B cell (primary cell): ENCODE data around the gene CHD1L. TPM values are rescaled to one million over a fixed set of nuclear protein-coding genes. Genes with fewer than 3 reads are reported as not detected.

Experiments used
- ATAC-seq: fragments of 200-7000 bp; cut with Tn5 transposase; one replicate; pipeline ENCODE4 v1.10.0; 2021; ENCODE audit warnings: low read depth, mild to moderate bottlenecking, moderate number of reproducible peaks, moderate library complexity
- CTCF ChIA-PET: fragments of 350-600 bp; sonication (Branson Sonifier 250); formaldehyde crosslinking; loops from one replicate; lab custom pipeline; 2021; ENCODE audit warnings: antibody characterized with exemption, inconsistent platforms; lab: Charles Lee
- POLR2A ChIA-PET: fragments of 350-600 bp; sonication (Branson Sonifier 250); formaldehyde crosslinking; loops from one replicate; lab custom pipeline; 2021; ENCODE audit warnings: antibody characterized with exemption; lab: Charles Lee
- DNase-seq: peaks from one replicate; pipeline ENCODE4 v3.0.0; 2013
- H2AFZ ChIP-seq: 2 replicates; pipeline ENCODE4 v1.6.1; 2012; ENCODE audit warnings: mild to moderate bottlenecking, low read depth, low read length; ENCODE audit not compliant: insufficient read depth, poor library complexity, severe bottlenecking
- H3K27ac ChIP-seq, 2 donors: 1 replicate in 1 of 2; 2 replicates in 1 of 2; pipeline ENCODE4 v1.5.1; 2012 to 2013; ENCODE audit warnings: low read length in 2 of 2, mild to moderate bottlenecking in 2 of 2, moderate library complexity in 1 of 2
- H3K27me3 ChIP-seq, 4 experiments: fragments of 200-600 bp in 1 of 4; sonication (generic) in 1 of 4; replicated peaks in 1 of 4; 1 replicate in 2 of 4; 2 replicates in 2 of 4; pipeline versions ENCODE4 v1.6.1 to v1.7.0; 2013 to 2016; ENCODE audit warnings: low read length in 3 of 4, mild to moderate bottlenecking in 2 of 4, mixed read lengths in 1 of 4, moderate library complexity in 1 of 4; ENCODE audit not compliant: insufficient read depth in 4 of 4, control insufficient read depth in 3 of 4; ENCODE audit errors: control extremely low read depth in 1 of 4
- H3K36me3 ChIP-seq, 2 experiments: replicated peaks in 1 of 2; 1 replicate in 1 of 2; 2 replicates in 1 of 2; pipeline versions ENCODE4 v1.6.1 to v1.7.1; 2013; ENCODE audit warnings: low read length in 1 of 2; ENCODE audit not compliant: insufficient read depth in 2 of 2, control insufficient read depth in 1 of 2; ENCODE audit errors: control extremely low read depth in 1 of 2, extremely low read depth in 1 of 2
- H3K4me1 ChIP-seq, 2 donors: fragments of 200-600 bp in 1 of 2; sonication (generic) in 1 of 2; 1 replicate in 1 of 2; 2 replicates in 1 of 2; pipeline versions ENCODE4 v1.5.1 to v1.6.1; 2013 to 2017; ENCODE audit warnings: low read length in 2 of 2; ENCODE audit not compliant: control insufficient read depth in 2 of 2, insufficient read depth in 2 of 2
- H3K4me2 ChIP-seq: replicated peaks from 2 replicates; pipeline ENCODE3; 2012; ENCODE audit warnings: mild to moderate bottlenecking, low read depth, low read length; ENCODE audit not compliant: poor library complexity, severe bottlenecking
- H3K4me3 ChIP-seq, 5 experiments: fragments of 200-600 bp in 1 of 5; sonication (generic) in 1 of 5; 1 replicate in 3 of 5; 2 replicates in 2 of 5; pipeline versions ENCODE4 v1.5.1 to v1.7.0; 2011 to 2016; ENCODE audit warnings: low read length in 4 of 5, mild to moderate bottlenecking in 4 of 5, low read depth in 2 of 5, control low read depth in 1 of 5, moderate library complexity in 1 of 5; ENCODE audit not compliant: insufficient read depth in 1 of 5; ENCODE audit errors: control extremely low read depth in 1 of 5, extremely low read depth in 1 of 5
- H3K79me2 ChIP-seq: fragments of 200-600 bp; sonication (generic); one replicate; pipeline ENCODE4 v1.6.0; 2016; ENCODE audit warnings: low read length; ENCODE audit not compliant: control insufficient read depth, insufficient read depth
- H3K9ac ChIP-seq: fragments of 200-600 bp; sonication (generic); 2 replicates; pipeline ENCODE4 v1.6.1; 2017; ENCODE audit warnings: mild to moderate bottlenecking, low read length, moderate library complexity
- H3K9me3 ChIP-seq, 3 donors: one replicate each; pipeline versions ENCODE4 v1.6.1 to v1.7.1; 2013; ENCODE audit warnings: low read length in 2 of 3; ENCODE audit not compliant: control insufficient read depth in 2 of 3, insufficient read depth in 1 of 3; ENCODE audit errors: control extremely low read depth in 1 of 3
- H4K20me1 ChIP-seq: 2 replicates; pipeline ENCODE4 v1.6.0; 2012; ENCODE audit warnings: mild to moderate bottlenecking, low read length; ENCODE audit not compliant: insufficient read depth, control insufficient read depth, poor library complexity, severe bottlenecking
- H3K27ac Mint-ChIP-seq: one replicate; pipeline ENCODE4 v1.8.0; 2021; ENCODE audit warnings: mixed read lengths
- H3K27me3 Mint-ChIP-seq: one replicate; pipeline ENCODE4 v1.8.0; 2021; ENCODE audit warnings: mixed read lengths
- H3K4me1 Mint-ChIP-seq: one replicate; pipeline ENCODE4 v1.8.0; 2021; ENCODE audit warnings: mixed read lengths
- H3K4me3 Mint-ChIP-seq: one replicate; pipeline ENCODE4 v1.8.0; 2021; ENCODE audit warnings: mixed read lengths
- H3K9me3 Mint-ChIP-seq: one replicate; pipeline ENCODE4 v1.8.0; 2022; ENCODE audit warnings: mixed read lengths; ENCODE audit not compliant: insufficient read depth
- EZH2 ChIP-seq: IDR thresholded peaks from 2 replicates; pipeline ENCODE4 v1.6.1; 2012; ENCODE audit warnings: borderline replicate concordance, low read depth, mild to moderate bottlenecking, moderate library complexity, low read length; ENCODE audit not compliant: insufficient read depth, poor library complexity, severe bottlenecking
- WGBS: methylation state at CpG from one replicate; pipeline ENCODE4 v1.1.5; 2013; ENCODE audit warnings: missing lambda C conversion rate; ENCODE audit not compliant: insufficient coverage; 5-methylcytosine and 5-hydroxymethylcytosine counted together
- intact Hi-C: fragments of 100-400 bp; cut with micrococcal nuclease; formaldehyde crosslinking; loops from one replicate; pipeline ENCODE4 v1.10.0; 2022
- polyA plus RNA-seq: library from polyadenylated mRNA; depleted of rRNA; stranded (reverse); fragments of >200 nt; gene quantifications from 2 replicates; pipeline ENCODE4 v1.2.3, GENCODE V29; 2012
- total RNA-seq, 2 donors: library from RNA; stranded (reverse); fragments of 120-200 nt in 1 of 2; gene quantifications; 1 replicate in 1 of 2; 2 replicates in 1 of 2; pipeline versions ENCODE4 v1.2.3 to v1.2.4, GENCODE V29; 2013 to 2022
- TF ChIP-seq, protein P1 (sequence below): fragments of 200-600 bp; IDR thresholded peaks from one replicate; pipeline ENCODE4 v1.8.0; 2022; ENCODE audit warnings: antibody characterized with exemption, mild to moderate bottlenecking

CHD1L gene
- total and polyA plus RNA-seq, 2 donors (not counting 1 experiment from before 2014, with no cell fraction given): 32.4 to 54.6 TPM

DNA sequence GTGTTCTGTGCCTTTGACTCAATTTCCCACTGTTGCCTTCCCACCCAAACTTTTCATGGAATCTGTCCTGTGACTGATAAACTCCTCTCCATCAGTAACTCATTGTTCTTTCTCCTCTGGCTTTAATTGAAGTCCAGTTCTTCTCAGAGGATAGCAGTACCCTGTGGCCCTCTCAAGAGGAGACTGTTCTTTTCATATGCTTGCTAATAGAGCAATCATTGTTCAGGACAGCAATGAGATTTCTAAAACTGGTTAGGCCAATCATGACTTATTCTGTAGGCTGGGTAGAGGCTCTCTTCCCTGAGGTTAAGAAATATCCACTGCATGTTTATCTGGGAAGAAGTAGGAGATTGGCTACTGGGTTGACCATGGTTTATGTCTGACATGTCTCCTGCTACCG is 98.8 kb downstream of the CHD1L start:
- H3K27me3 ChIP-seq: no peaks in the 10 kb centered on the region
- H2AFZ ChIP-seq: no peak overlapping the region
- H3K9me3 ChIP-seq: peaks cover 0 to 5% (median 0%) of the 10 kb centered on the region in 3 donors
- H3K79me2 ChIP-seq: no peaks in the 10 kb centered on the region
- H3K27ac ChIP-seq: no peak overlapping the region
- DNase-seq (no peak), ATAC-seq (no peak)
- CTCF ChIA-PET: no interaction called here
- Mint-ChIP-seq H3K27me3 (peaks cover 68% of the 10 kb centered on the region), H3K4me3 (no peak overlapping the region), H3K9me3 (peaks cover 2% of the 10 kb centered on the region), H3K27ac (no peak overlapping the region), H3K4me1 (no peaks in the 10 kb centered on the region)
- H3K9ac ChIP-seq: no peak overlapping the region
- H3K4me2 ChIP-seq: no peak overlapping the region
- WGBS: 80% methylated on average over 1 of the region's 1 CpG
- POLR2A ChIA-PET: no interaction called here
- intact Hi-C loops: no loop called here
- no peak for TF ChIP-seq EZH2
- TF ChIP-seq, protein P1, sequence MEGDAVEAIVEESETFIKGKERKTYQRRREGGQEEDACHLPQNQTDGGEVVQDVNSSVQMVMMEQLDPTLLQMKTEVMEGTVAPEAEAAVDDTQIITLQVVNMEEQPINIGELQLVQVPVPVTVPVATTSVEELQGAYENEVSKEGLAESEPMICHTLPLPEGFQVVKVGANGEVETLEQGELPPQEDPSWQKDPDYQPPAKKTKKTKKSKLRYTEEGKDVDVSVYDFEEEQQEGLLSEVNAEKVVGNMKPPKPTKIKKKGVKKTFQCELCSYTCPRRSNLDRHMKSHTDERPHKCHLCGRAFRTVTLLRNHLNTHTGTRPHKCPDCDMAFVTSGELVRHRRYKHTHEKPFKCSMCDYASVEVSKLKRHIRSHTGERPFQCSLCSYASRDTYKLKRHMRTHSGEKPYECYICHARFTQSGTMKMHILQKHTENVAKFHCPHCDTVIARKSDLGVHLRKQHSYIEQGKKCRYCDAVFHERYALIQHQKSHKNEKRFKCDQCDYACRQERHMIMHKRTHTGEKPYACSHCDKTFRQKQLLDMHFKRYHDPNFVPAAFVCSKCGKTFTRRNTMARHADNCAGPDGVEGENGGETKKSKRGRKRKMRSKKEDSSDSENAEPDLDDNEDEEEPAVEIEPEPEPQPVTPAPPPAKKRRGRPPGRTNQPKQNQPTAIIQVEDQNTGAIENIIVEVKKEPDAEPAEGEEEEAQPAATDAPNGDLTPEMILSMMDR: no peak
- no peaks in the 10 kb centered on the region for H3K4me1 ChIP-seq
- no peaks in the 10 kb centered on the region for H4K20me1 ChIP-seq
- H3K36me3 ChIP-seq: no peaks in the 10 kb centered on the region
- no peak overlapping the region for H3K4me3 ChIP-seq

Other genes with a start within 250 kb of the CHD1L start
- gene PRKAB2, start 70.2 kb upstream of the CHD1L start, total RNA-seq: 17.1 and 18.3 TPM in 2 replicates
- gene PRKAB2, start 70.2 kb upstream of the CHD1L start, polyA plus RNA-seq: 8.4 and 11.3 TPM in 2 replicates
- 4.4 and 5.5 TPM in 2 replicates for gene FMO5, start 17.3 kb upstream of the CHD1L start, total RNA-seq
- 7.8 and 11.8 TPM in 2 replicates for gene FMO5, start 17.3 kb upstream of the CHD1L start, polyA plus RNA-seq